ENCODE measurements around the gene CCDC159. TPM values are rescaled to one million over a fixed set of nuclear protein-coding genes. Genes with fewer than 3 reads are reported as not detected.
A peak's percentile ranks its signal among the peaks of the same experiment; 100 is the strongest.

Gene CCDC159
- total and polyA plus RNA-seq, 2 of the 13 experiments (the other 11 are each of a cell fraction or from before 2014, with no cell fraction given) = 1.7 to 6.3 TPM

- TF ChIP-seq MED8 (CRISPR knock-in tag; IDR thresholded peaks at IDR 0.05; ENCODE audit: insufficient replicate concordance) (peak; percentile 58), SOX13 (IDR thresholded peaks at IDR 0.05) (no peak), SOX13 (CRISPR knock-in tag; conservative IDR thresholded peaks at IDR 0.05 in 1 of 2, IDR thresholded peaks at IDR 0.05 in 1 of 2) (peak in 1 of 2 experiments; percentile 70; a peak in 2 of 4 replicates), CHD4 (IDR thresholded peaks at IDR 0.05; ENCODE audit: borderline replicate concordance, low read length) (no peak), GABPA (IDR thresholded peaks at IDR 0.05; ENCODE audit: low read depth, low read length) (no peak), GABPA (CRISPR knock-in tag; IDR thresholded peaks at IDR 0.05; ENCODE audit: low read depth) (peak; percentile 44; the same call in 1 of the 2 replicates), KAT8 (CRISPR knock-in tag; IDR thresholded peaks at IDR 0.05) (peak; percentile 58; the same call in 1 of the 2 replicates), ZNF3 (CRISPR knock-in tag; IDR thresholded peaks at IDR 0.05) (0 out of 2 replicates have a peak, but pooled peaks have one; percentile 55), ZNF441 (CRISPR knock-in tag; IDR thresholded peaks at IDR 0.05; ENCODE audit: borderline replicate concordance) (peak; percentile 41; the same call in 1 of the 2 replicates), RBM39 (IDR thresholded peaks at IDR 0.05; ENCODE audit: low read depth, low read length, poor library complexity, severe bottlenecking) (peak; percentile 49), SP1 (IDR thresholded peaks at IDR 0.05) (no peak), SP1 (CRISPR knock-in tag; IDR thresholded peaks at IDR 0.05) (no peak), NFE2L2 (IDR thresholded peaks at IDR 0.05; ENCODE audit: low read length) (no peak), RCOR2 (CRISPR knock-in tag; IDR thresholded peaks at IDR 0.05) (0 out of 2 replicates have a peak, but pooled peaks have one; percentile 31), CBX2 (IDR thresholded peaks at IDR 0.05; ENCODE audit: low read depth, low read length) (no peak), CBX2 (CRISPR knock-in tag; IDR thresholded peaks at IDR 0.05; ENCODE audit: low read depth) (no peak), HNF1B (CRISPR knock-in tag; IDR thresholded peaks at IDR 0.05) (no peak; the same call in 1 of the 2 replicates), TP53 (CRISPR knock-in tag; conservative IDR thresholded peaks at IDR 0.05) (no peak), ZNF782 (CRISPR knock-in tag; IDR thresholded peaks at IDR 0.05; ENCODE audit: borderline replicate concordance) (no peak), ARID4A (CRISPR knock-in tag; IDR thresholded peaks at IDR 0.05; ENCODE audit: borderline replicate concordance) (peak; percentile 31; the same call in 1 of the 2 replicates), ZNF713 (CRISPR knock-in tag; IDR thresholded peaks at IDR 0.05) (no peak), RFXAP (CRISPR knock-in tag; IDR thresholded peaks at IDR 0.05; ENCODE audit: borderline replicate concordance) (0 out of 2 replicates have a peak, but pooled peaks have one; percentile 40), THAP11 (CRISPR knock-in tag; IDR thresholded peaks at IDR 0.05) (peak; percentile 68)
Measured at GRCh38 chr19:11324079-11324661, 22.1 kb upstream of the CCDC159 start (continued).
